Liver (tissue), 9 donors: ENCODE measurements around the gene RTN4RL2. TPM values are rescaled to one million over a fixed set of nuclear protein-coding genes. Genes with fewer than 3 reads are reported as not detected.
A peak's percentile ranks its signal among the peaks of the same experiment; 100 is the strongest.

Experiments used
- DNase-seq: peaks from one replicate; pipeline ENCODE4 v3.0.0-alpha.2; 2017; ENCODE audit warnings: low spot score
- H3K27ac ChIP-seq, 2 donors: one replicate each; pipeline ENCODE4 v1.7.0; 2013; ENCODE audit warnings: inconsistent platforms in 2 of 2, low read length in 2 of 2, control low read depth in 1 of 2, low read depth in 1 of 2, mild to moderate bottlenecking in 1 of 2
- H3K27me3 ChIP-seq, 4 donors: one replicate each; pipeline versions ENCODE4 v1.6.1 to v1.7.0; 2013; ENCODE audit warnings: low read length in 3 of 4, inconsistent platforms in 1 of 4, mild to moderate bottlenecking in 1 of 4, moderate library complexity in 1 of 4; ENCODE audit not compliant: control insufficient read depth in 4 of 4, insufficient read depth in 4 of 4
- H3K36me3 ChIP-seq, 4 donors: one replicate each; pipeline versions ENCODE4 v1.6.1 to v1.7.0; 2013; ENCODE audit warnings: low read length in 3 of 4, mild to moderate bottlenecking in 3 of 4, low read depth in 1 of 4, moderate library complexity in 1 of 4; ENCODE audit not compliant: control insufficient read depth in 4 of 4, insufficient read depth in 3 of 4
- H3K4me1 ChIP-seq, 4 donors: one replicate each; pipeline versions ENCODE4 v1.6.1 to v1.7.0; 2013; ENCODE audit warnings: low read length in 3 of 4, mild to moderate bottlenecking in 3 of 4, moderate library complexity in 1 of 4; ENCODE audit not compliant: control insufficient read depth in 4 of 4, insufficient read depth in 4 of 4
- H3K4me3 ChIP-seq, 3 donors: one replicate each; pipeline versions ENCODE4 v1.6.1 to v1.7.0; 2013; ENCODE audit warnings: low read length in 3 of 3, control low read depth in 1 of 3, low read depth in 1 of 3, mild to moderate bottlenecking in 1 of 3
- H3K9ac ChIP-seq, 2 donors: one replicate each; pipeline ENCODE4 v1.7.0; 2013; ENCODE audit warnings: low read length in 2 of 2, mild to moderate bottlenecking in 2 of 2, moderate library complexity in 2 of 2, control low read depth in 1 of 2, low read depth in 1 of 2
- H3K9me3 ChIP-seq, 4 donors: one replicate each; pipeline versions ENCODE4 v1.6.1 to v1.7.0; 2013; ENCODE audit warnings: low read length in 3 of 4; ENCODE audit not compliant: control insufficient read depth in 4 of 4
- ATF3 ChIP-seq: IDR thresholded peaks from 2 replicates; pipeline ENCODE4 v1.6.1; 2016; ENCODE audit warnings: antibody characterized with exemption
- CTCF ChIP-seq: fragments of 150-350 bp; IDR thresholded peaks from 2 replicates; pipeline ENCODE4 v1.5.1; 2017; ENCODE audit warnings: improper control_type of control experiment, low read depth, low read length; ENCODE audit not compliant: missing input control
- EGR1 ChIP-seq, 2 donors: IDR thresholded peaks; 2 replicates each; pipeline ENCODE4 v1.6.1; 2016 to 2018; ENCODE audit warnings: antibody characterized with exemption in 2 of 2, low read depth in 2 of 2
- FOXA2 ChIP-seq: IDR thresholded peaks from 2 replicates; pipeline ENCODE4 v1.6.1; 2016; ENCODE audit warnings: antibody characterized with exemption
- GABPA ChIP-seq, 2 donors: IDR thresholded peaks in 1 of 2; conservative IDR thresholded peaks in 1 of 2; 2 replicates each; pipeline ENCODE4 v1.6.1; 2016; ENCODE audit warnings: antibody characterized with exemption in 2 of 2, mild to moderate bottlenecking in 1 of 2, moderate library complexity in 1 of 2
- HNF4A ChIP-seq, 2 donors: conservative IDR thresholded peaks; 2 replicates each; pipeline ENCODE4 v1.6.1; 2016; ENCODE audit warnings: antibody characterized with exemption in 2 of 2, mild to moderate bottlenecking in 2 of 2
- HNF4G ChIP-seq: IDR thresholded peaks from 2 replicates; pipeline ENCODE4 v1.6.1; 2016; ENCODE audit warnings: antibody characterized with exemption
- JUND ChIP-seq, 2 donors: IDR thresholded peaks; 2 replicates each; pipeline ENCODE4 v1.6.1; 2016; ENCODE audit warnings: antibody characterized with exemption in 2 of 2
- MAX ChIP-seq: IDR thresholded peaks from 2 replicates; pipeline ENCODE4 v1.6.1; 2016; ENCODE audit warnings: antibody characterized with exemption
- NR2F2 ChIP-seq: IDR thresholded peaks from 2 replicates; pipeline ENCODE4 v1.6.1; 2016; ENCODE audit warnings: antibody characterized with exemption
- RAD21 ChIP-seq, 2 donors: IDR thresholded peaks; 2 replicates each; pipeline ENCODE4 v1.6.1; 2016; ENCODE audit warnings: antibody characterized with exemption in 2 of 2, mild to moderate bottlenecking in 2 of 2
- REST ChIP-seq: IDR thresholded peaks from 2 replicates; pipeline ENCODE4 v1.6.1; 2016; ENCODE audit warnings: antibody characterized with exemption, mild to moderate bottlenecking
- RXRA ChIP-seq, 2 donors: IDR thresholded peaks; 2 replicates each; pipeline ENCODE4 v1.6.1; 2017 to 2018; ENCODE audit warnings: antibody characterized with exemption in 2 of 2, mild to moderate bottlenecking in 1 of 2
- SP1 ChIP-seq: IDR thresholded peaks from 2 replicates; pipeline ENCODE4 v1.6.1; 2018; ENCODE audit warnings: antibody characterized with exemption, mild to moderate bottlenecking
- TAF1 ChIP-seq: conservative IDR thresholded peaks from 2 replicates; pipeline ENCODE4 v1.6.1; 2016; ENCODE audit warnings: antibody characterized with exemption, mild to moderate bottlenecking
- YY1 ChIP-seq: IDR thresholded peaks from 2 replicates; pipeline ENCODE4 v1.6.1; 2016; ENCODE audit warnings: antibody characterized with exemption, mild to moderate bottlenecking
- WGBS: extraction: QIAGEN DNeasy Blood & Tissue Kit; methylation state at CpG from one replicate; pipeline ENCODE4 v1.1.7; 2013; 5-methylcytosine and 5-hydroxymethylcytosine counted together
- polyA plus RNA-seq, 2 donors: library from polyadenylated mRNA; stranded (reverse) in 1 of 2; unstranded in 1 of 2; fragments of 200-250 nt in 1 of 2; fragments of >200 nt in 1 of 2; fragmentation: Nextera tagmentation in 1 of 2; extraction: Ambion mirVana in 1 of 2; gene quantifications; one replicate each; pipeline versions ENCODE4 v1.2.1 to v1.2.3, GENCODE V29; 2013 to 2015
- total RNA-seq, 2 donors: library from RNA; depleted of rRNA; stranded (reverse); fragments of >200 nt; gene quantifications; one replicate each; pipeline ENCODE4 v1.2.3, GENCODE V29; 2014
- donor health status: healthy.
- donor health status: healthy.
- donor health status: healthy.
- donor health status: healthy.
- donor health status: healthy.

The RTN4RL2 gene
- total and polyA plus RNA-seq, 4 donors: 0.75 to 18.1 (median 3.2) TPM

- H3K9ac ChIP-seq: peak overlapping the region; percentile 72 to 76
- no peaks in the 10 kb centered on the region for H3K27me3 ChIP-seq
- 27% methylated on average over 15 of the region's 15 CpGs for WGBS
- peak; percentile 52 for DNase-seq
- H3K4me3 ChIP-seq: peak overlapping the region; percentile 35 to 68 (median 65)
- H3K4me1 ChIP-seq: peaks cover 12 to 73% (median 32%) of the 10 kb centered on the region in 4 donors
- TF ChIP-seq MAX: peak; percentile 56
- peak; percentile 7 for TF ChIP-seq SP1
- no peak for TF ChIP-seq NR2F2
- TF ChIP-seq FOXA2: no peak
- no peaks in the 10 kb centered on the region for H3K9me3 ChIP-seq
- peaks cover 9 to 20% (median 14%) of the 10 kb centered on the region in 4 donors for H3K36me3 ChIP-seq
- H3K27ac ChIP-seq: peak overlapping the region; percentile 92 to 99
Measured at GRCh38 chr11:57425565-57426438, 34.5 kb upstream of the RTN4RL2 start.

GRCh38 chr11:57426439-57426928 lies 33.8 kb upstream of the RTN4RL2 start:
- DNase-seq: no peak
- H3K27ac ChIP-seq: peak overlapping the region; percentile 92 to 99
- WGBS: 7% methylated on average over 16 of the region's 16 CpGs
- peaks cover 12 to 74% (median 32%) of the 10 kb centered on the region in 4 donors for H3K4me1 ChIP-seq
- no peaks in the 10 kb centered on the region for H3K27me3 ChIP-seq
- TF ChIP-seq MAX: peak; percentile 66
- no peak for TF ChIP-seq JUND (IDR thresholded peaks at IDR 0.05)
- TF ChIP-seq RXRA (IDR thresholded peaks at IDR 0.05): peak in 1 of 2 donors; percentile 4
- TF ChIP-seq YY1: peak; percentile 48
- peak overlapping the region; percentile 72 to 76 for H3K9ac ChIP-seq
- no peaks in the 10 kb centered on the region for H3K9me3 ChIP-seq
- peak overlapping the region; percentile 35 to 68 (median 65) for H3K4me3 ChIP-seq
- H3K36me3 ChIP-seq: peaks cover 2 to 16% (median 8%) of the 10 kb centered on the region in 4 donors

GRCh38 chr11:57426929-57427726 lies 33.2 kb upstream of the RTN4RL2 start, which contains the start of gene SLC43A3:
Gene SLC43A3, minus strand, starts transcription at chr11:57427121. Its CDS starts 949 bp downstream, at chr11:57426172.
- WGBS: 2% methylated on average over 39 of the region's 39 CpGs
- H3K9me3 ChIP-seq: no peaks in the 10 kb centered on the region
- DNase-seq: peak; percentile 75
- peaks cover 0 to 13% (median 5%) of the 10 kb centered on the region in 4 donors for H3K36me3 ChIP-seq
- peak within 1 kb of the TSS; percentile 72 to 76 for H3K9ac ChIP-seq
- peak within 1 kb of the TSS; percentile 92 to 99 for H3K27ac ChIP-seq
- no peaks in the 10 kb centered on the region for H3K27me3 ChIP-seq
- H3K4me3 ChIP-seq: peak within 1 kb of the TSS; percentile 35 to 68 (median 65)
- peaks cover 13 to 74% (median 32%) of the 10 kb centered on the region in 4 donors for H3K4me1 ChIP-seq
- TF ChIP-seq RAD21 (IDR thresholded peaks at IDR 0.05) (peak in 1 of 2 donors; percentile 60), NR2F2 (peak; percentile 60), JUND (IDR thresholded peaks at IDR 0.05) (peak; percentile 59 to 79), TAF1 (peak; percentile 30), HNF4A (conservative IDR thresholded peaks at IDR 0.05) (peak; percentile 80 to 81), YY1 (peak; percentile 82), RXRA (IDR thresholded peaks at IDR 0.05) (peak; percentile 82 to 89), MAX (peak; percentile 82), GABPA (IDR thresholded peaks at IDR 0.05 in 1 of 2, conservative IDR thresholded peaks at IDR 0.05 in 1 of 2) (peak in 1 of 2 donors; percentile 73), SP1 (peak; percentile 86), ATF3 (peak; percentile 61), REST (peak; percentile 89), CTCF (no peak), EGR1 (IDR thresholded peaks at IDR 0.05; ENCODE audit: low read depth in 2 of 2) (peak in 1 of 2 donors; percentile 74), HNF4G (peak; percentile 34)
